Activated naive CD8-positive, alpha-beta T cell treated with anti-CD3 and anti-CD28 coated beads, Interleukin-2, amount 10 ng/mL, durations not matched to agents 7 days and 5 days (primary cell): ENCODE measurements around the gene SRGAP3. TPM values are rescaled to one million over a fixed set of nuclear protein-coding genes. Genes with fewer than 3 reads are reported as not detected.

ENCODE experiments used
- ATAC-seq: fragments of 150-1000 bp; cut with Tn5 transposase; one replicate; pipeline ENCODE4 v1.10.0; 2021; ENCODE audit warnings: low read depth, moderate library complexity
- POLR2A ChIA-PET: fragments of 350-600 bp; sonication (Branson Sonifier 250); formaldehyde crosslinking; loops from one replicate; lab custom pipeline; 2021; ENCODE audit warnings: antibody characterized with exemption; lab: Charles Lee
- DNase-seq: peaks from one replicate; pipeline ENCODE4 v3.0.0; 2021
- H3K27ac Mint-ChIP-seq: one replicate; pipeline ENCODE4 v1.8.0; 2022; ENCODE audit warnings: mild to moderate bottlenecking, mixed read lengths
- H3K27me3 Mint-ChIP-seq: one replicate; pipeline ENCODE4 v1.8.0; 2022; ENCODE audit warnings: mild to moderate bottlenecking, moderate library complexity, mixed read lengths
- H3K36me3 Mint-ChIP-seq: one replicate; pipeline ENCODE4 v1.8.0; 2021; ENCODE audit warnings: mild to moderate bottlenecking, mixed read lengths
- H3K4me1 Mint-ChIP-seq: one replicate; pipeline ENCODE4 v1.8.0; 2021; ENCODE audit warnings: mixed read lengths
- H3K4me3 Mint-ChIP-seq: one replicate; pipeline ENCODE4 v1.8.0; 2022; ENCODE audit warnings: mild to moderate bottlenecking, moderate library complexity, mixed read lengths
- H3K9me3 Mint-ChIP-seq: one replicate; pipeline ENCODE4 v1.8.0; 2021; ENCODE audit warnings: mixed read lengths
- total RNA-seq, 2 experiments: library from RNA; stranded (reverse); gene quantifications; one replicate each; pipeline ENCODE4 v1.2.3, GENCODE V29; 2021

The SRGAP3 gene
- total RNA-seq, 2 experiments from 2014 or later: 4.9 to 5.5 TPM

GRCh38 chr3:8963137-8963853 is 286.2 kb downstream of the SRGAP3 start, which contains the start of gene RAD18:
RAD18 (minus strand) TSS chr3:8963472; CDS start chr3:8963385, 87 bp downstream.
- H3K36me3 Mint-ChIP-seq: peaks cover 4% of the 10 kb centered on the region
- peaks cover 33% of the 10 kb centered on the region for H3K4me1 Mint-ChIP-seq
- POLR2A ChIA-PET: interaction anchor here (0.7 kb wide), 1 partner anchor 9 kb away, joined by 3 read pairs; no protein-coding TSS in a partner anchor
- H3K27ac Mint-ChIP-seq: peak within 1 kb of the TSS; percentile 94
- peak within 1 kb of the TSS; percentile 94 for H3K4me3 Mint-ChIP-seq
- DNase-seq (peak; percentile 96), ATAC-seq (peak; percentile 94)
- peaks cover 3% of the 10 kb centered on the region for H3K27me3 Mint-ChIP-seq
- H3K9me3 Mint-ChIP-seq: no peaks in the 10 kb centered on the region

GRCh38 chr3:8962226-8962861 is 287.1 kb downstream of the SRGAP3 start:
- Mint-ChIP-seq H3K4me3 (peak overlapping the region; percentile 94), H3K4me1 (peaks cover 36% of the 10 kb centered on the region), H3K9me3 (no peaks in the 10 kb centered on the region), H3K27me3 (peaks cover 3% of the 10 kb centered on the region), H3K27ac (peak overlapping the region; percentile 94), H3K36me3 (peaks cover 7% of the 10 kb centered on the region)
- ATAC-seq: no peak
- POLR2A ChIA-PET: no interaction called here
- no peak for DNase-seq

GRCh38 chr3:8959668-8960067 is 289.8 kb downstream of the SRGAP3 start:
- Mint-ChIP-seq H3K9me3 (no peaks in the 10 kb centered on the region), H3K4me3 (no peak overlapping the region), H3K4me1 (peaks cover 42% of the 10 kb centered on the region), H3K27me3 (no peaks in the 10 kb centered on the region), H3K36me3 (peaks cover 15% of the 10 kb centered on the region), H3K27ac (no peak overlapping the region)
- no peak for DNase-seq
- POLR2A ChIA-PET: no interaction called here
- ATAC-seq: no peak

GRCh38 chr3:8954938-8955763 is 294.3 kb downstream of the SRGAP3 start:
- POLR2A ChIA-PET: no interaction called here
- H3K4me3 Mint-ChIP-seq: no peak overlapping the region
- no peak overlapping the region for H3K27ac Mint-ChIP-seq
- H3K4me1 Mint-ChIP-seq: peaks cover 28% of the 10 kb centered on the region
- no peaks in the 10 kb centered on the region for H3K9me3 Mint-ChIP-seq
- peaks cover 19% of the 10 kb centered on the region for H3K36me3 Mint-ChIP-seq
- no peak for DNase-seq
- no peaks in the 10 kb centered on the region for H3K27me3 Mint-ChIP-seq
- no peak for ATAC-seq

- Mint-ChIP-seq H3K4me1 (peaks cover 21% of the 10 kb centered on the region), H3K27me3 (no peaks in the 10 kb centered on the region), H3K9me3 (no peaks in the 10 kb centered on the region), H3K4me3 (no peak overlapping the region), H3K27ac (no peak overlapping the region), H3K36me3 (peaks cover 17% of the 10 kb centered on the region)
- ATAC-seq: no peak
- POLR2A ChIA-PET: interaction anchor here (1.0 kb wide), 1 partner anchor 11 kb away, joined by 3 read pairs; no protein-coding TSS in a partner anchor
- no peak for DNase-seq
These were observed 296.1 kb downstream of the SRGAP3 start for GRCh38 chr3:8953313-8953712.

- POLR2A ChIA-PET: no interaction called here
- DNase-seq (no peak), ATAC-seq (no peak)
- Mint-ChIP-seq H3K4me1 (peaks cover 18% of the 10 kb centered on the region), H3K27ac (no peak overlapping the region), H3K4me3 (no peak overlapping the region), H3K9me3 (no peaks in the 10 kb centered on the region), H3K36me3 (peaks cover 16% of the 10 kb centered on the region), H3K27me3 (no peaks in the 10 kb centered on the region)
These were observed 297.3 kb downstream of the SRGAP3 start for GRCh38 chr3:8952130-8952529.

- Mint-ChIP-seq H3K9me3 (peaks cover 12% of the 10 kb centered on the region), H3K36me3 (peaks cover 40% of the 10 kb centered on the region), H3K27me3 (no peaks in the 10 kb centered on the region), H3K4me1 (peaks cover 8% of the 10 kb centered on the region), H3K4me3 (no peak overlapping the region), H3K27ac (no peak overlapping the region)
- DNase-seq (no peak), ATAC-seq (no peak)
- POLR2A ChIA-PET: no interaction called here
These were observed 303.4 kb downstream of the SRGAP3 start for GRCh38 chr3:8945890-8946600.

GRCh38 chr3:8942746-8943488 is 306.5 kb downstream of the SRGAP3 start:
- Mint-ChIP-seq H3K4me3 (no peak overlapping the region), H3K36me3 (peaks cover 42% of the 10 kb centered on the region), H3K9me3 (peaks cover 12% of the 10 kb centered on the region), H3K27ac (no peak overlapping the region), H3K27me3 (no peaks in the 10 kb centered on the region), H3K4me1 (no peaks in the 10 kb centered on the region)
- POLR2A ChIA-PET: no interaction called here
- ATAC-seq (no peak), DNase-seq (no peak)

GRCh38 chr3:8942115-8942514 is 307.3 kb downstream of the SRGAP3 start:
- ATAC-seq (no peak), DNase-seq (no peak)
- Mint-ChIP-seq H3K36me3 (peaks cover 40% of the 10 kb centered on the region), H3K4me1 (no peaks in the 10 kb centered on the region), H3K27ac (no peak overlapping the region), H3K9me3 (peaks cover 12% of the 10 kb centered on the region), H3K27me3 (no peaks in the 10 kb centered on the region), H3K4me3 (no peak overlapping the region)
- POLR2A ChIA-PET: no interaction called here

GRCh38 chr3:8938021-8938420 is 311.4 kb downstream of the SRGAP3 start:
- Mint-ChIP-seq H3K27me3 (no peaks in the 10 kb centered on the region), H3K4me1 (no peaks in the 10 kb centered on the region), H3K9me3 (peaks cover 6% of the 10 kb centered on the region), H3K36me3 (peaks cover 28% of the 10 kb centered on the region), H3K4me3 (no peak overlapping the region), H3K27ac (no peak overlapping the region)
- DNase-seq (no peak), ATAC-seq (no peak)
- POLR2A ChIA-PET: no interaction called here

- Mint-ChIP-seq H3K9me3 (no peaks in the 10 kb centered on the region), H3K27ac (no peak overlapping the region), H3K27me3 (no peaks in the 10 kb centered on the region), H3K36me3 (peaks cover 22% of the 10 kb centered on the region), H3K4me1 (no peaks in the 10 kb centered on the region), H3K4me3 (no peak overlapping the region)
- POLR2A ChIA-PET: no interaction called here
- ATAC-seq: no peak
- DNase-seq: no peak
These were observed 312.1 kb downstream of the SRGAP3 start for GRCh38 chr3:8937064-8938020.

GRCh38 chr3:8932507-8932906 is 316.9 kb downstream of the SRGAP3 start:
- POLR2A ChIA-PET: no interaction called here
- H3K27me3 Mint-ChIP-seq: no peaks in the 10 kb centered on the region
- DNase-seq (no peak), ATAC-seq (no peak)
- no peaks in the 10 kb centered on the region for H3K9me3 Mint-ChIP-seq
- no peaks in the 10 kb centered on the region for H3K4me1 Mint-ChIP-seq
- peaks cover 25% of the 10 kb centered on the region for H3K36me3 Mint-ChIP-seq
- H3K4me3 Mint-ChIP-seq: no peak overlapping the region
- no peak overlapping the region for H3K27ac Mint-ChIP-seq
